Measurements from ENCODE around the gene SPOCK1.

- TF ChIP-seq EZH2 (IDR thresholded peaks at IDR 0.05; ENCODE audit: borderline replicate concordance): no peak
- TF ChIP-seq CTCF (IDR thresholded peaks at IDR 0.05; ENCODE audit: poor library complexity): no peak
- no peak for TF ChIP-seq EZH2phosphoT487 (IDR thresholded peaks at IDR 0.05; ENCODE audit: low read depth, severe bottlenecking, unreplicated experiment)
Measured at GRCh38 chr5:137461391-137462264, 37.5 kb downstream of the SPOCK1 start.

All from hepatocyte (in vitro differentiated cells).